WTC11 (cell line): Measurements from ENCODE around the gene STX8. TPM values are rescaled to one million over a fixed set of nuclear protein-coding genes. Genes with fewer than 3 reads are reported as not detected.

Experiments
- ATAC-seq: fragments of 200-7000 bp; cut with Tn5 transposase; 2 replicates; pipeline ENCODE4 v1.10.0; 2021; ENCODE audit warnings: mild to moderate bottlenecking, moderate library complexity
- CTCF ChIA-PET: fragments of 300-600 bp; sonication (Branson Sonifier 250); formaldehyde crosslinking; loops from one replicate; lab custom pipeline; 2021; ENCODE audit warnings: antibody characterized with exemption; lab: Charles Lee
- POLR2A ChIA-PET: fragments of 350-600 bp; sonication (Branson Sonifier 250); formaldehyde crosslinking; loops from one replicate; lab custom pipeline; 2021; ENCODE audit warnings: antibody characterized with exemption; lab: Charles Lee
- DNase-seq: peaks from one replicate; pipeline ENCODE4 v3.0.0; 2021; ENCODE audit warnings: low spot score
- H3K27ac Mint-ChIP-seq: 2 replicates; pipeline ENCODE4 v1.8.0; 2021; ENCODE audit warnings: mixed read lengths
- H3K27me3 Mint-ChIP-seq: 2 replicates; pipeline ENCODE4 v1.8.0; 2021; ENCODE audit warnings: low read depth, mild to moderate bottlenecking, moderate library complexity, mixed read lengths
- H3K36me3 Mint-ChIP-seq: 2 replicates; pipeline ENCODE4 v1.8.0; 2021; ENCODE audit warnings: mixed read lengths
- H3K4me1 Mint-ChIP-seq: 2 replicates; pipeline ENCODE4 v1.8.0; 2022; ENCODE audit warnings: mixed read lengths
- H3K4me3 Mint-ChIP-seq: 2 replicates; pipeline ENCODE4 v1.8.0; 2021; ENCODE audit warnings: mild to moderate bottlenecking, moderate library complexity, mixed read lengths
- H3K9me3 Mint-ChIP-seq: 2 replicates; pipeline ENCODE4 v1.8.0; 2021; ENCODE audit warnings: mixed read lengths
- AFF4 ChIP-seq: sonication (generic); formaldehyde crosslinking; IDR thresholded peaks from 2 replicates; pipeline ENCODE4 v1.8.1; 2023; ENCODE audit warnings: mild to moderate bottlenecking, missing genetic modification reagents, borderline replicate concordance
- CTCF ChIP-seq: fragments of 200-600 bp; IDR thresholded peaks from 2 replicates; pipeline ENCODE4 v1.8.0; 2022; ENCODE audit warnings: antibody characterized with exemption
- ESRRA ChIP-seq: sonication (generic); formaldehyde crosslinking; IDR thresholded peaks from 2 replicates; pipeline ENCODE4 v1.8.1; 2022; ENCODE audit warnings: mild to moderate bottlenecking, missing genetic modification reagents, borderline replicate concordance
- FOXJ3 ChIP-seq: sonication (generic); formaldehyde crosslinking; IDR thresholded peaks from 2 replicates; pipeline ENCODE4 v1.9.0; 2021; ENCODE audit warnings: missing genetic modification reagents, mild to moderate bottlenecking, borderline replicate concordance
- IRF1 ChIP-seq: sonication (generic); formaldehyde crosslinking; IDR thresholded peaks from 2 replicates; pipeline ENCODE4 v1.8.0; 2023; ENCODE audit warnings: missing genetic modification reagents
- JAZF1 ChIP-seq: fragments of 250-450 bp; sonication (Bioruptor Pico); IDR thresholded peaks from 2 replicates; pipeline ENCODE4 v1.9.0; 2021; ENCODE audit warnings: moderate library complexity, mild to moderate bottlenecking, inconsistent platforms
- MYBL2 ChIP-seq: sonication (generic); formaldehyde crosslinking; IDR thresholded peaks from 2 replicates; pipeline ENCODE4 v1.8.1; 2023; ENCODE audit warnings: mild to moderate bottlenecking, moderate library complexity, missing genetic modification reagents
- NFE2L1 ChIP-seq: sonication (generic); formaldehyde crosslinking; IDR thresholded peaks from 2 replicates; pipeline ENCODE4 v1.8.1; 2023; ENCODE audit warnings: missing genetic modification reagents
- PRRX2 ChIP-seq: fragments of 250-450 bp; sonication (Bioruptor Pico); IDR thresholded peaks from 2 replicates; pipeline ENCODE4 v1.8.0; 2021; ENCODE audit warnings: mild to moderate bottlenecking
- SP1 ChIP-seq: sonication (generic); formaldehyde crosslinking; conservative IDR thresholded peaks from 2 replicates; pipeline ENCODE4 v1.8.1; 2022; ENCODE audit warnings: missing genetic modification reagents
- TP53 ChIP-seq: sonication (generic); formaldehyde crosslinking; IDR thresholded peaks from 2 replicates; pipeline ENCODE4 v1.8.1; 2023; ENCODE audit warnings: mild to moderate bottlenecking, missing genetic modification reagents
- ZBTB43 ChIP-seq: sonication (generic); formaldehyde crosslinking; IDR thresholded peaks from 2 replicates; pipeline ENCODE4 v1.8.1; 2023; ENCODE audit warnings: mild to moderate bottlenecking, missing genetic modification reagents
- ZNF317 ChIP-seq: sonication (generic); formaldehyde crosslinking; IDR thresholded peaks from 2 replicates; pipeline ENCODE4 v1.8.1; 2023; ENCODE audit warnings: low read depth, mild to moderate bottlenecking, moderate library complexity, missing genetic modification reagents, borderline replicate concordance
- ZNF416 ChIP-seq: fragments of 250-450 bp; sonication (Bioruptor Pico); IDR thresholded peaks from 2 replicates; pipeline ENCODE4 v1.9.0; 2021; ENCODE audit warnings: mild to moderate bottlenecking, inconsistent platforms
- total RNA-seq: library from RNA; stranded (reverse); gene quantifications from 3 replicates; pipeline ENCODE4 v1.2.3, GENCODE V29; 2021
- TF ChIP-seq, protein P1 (sequence below): fragments of 250-450 bp; sonication (Bioruptor Pico); IDR thresholded peaks from 2 replicates; pipeline ENCODE4 v1.9.0; 2021; ENCODE audit warnings: mild to moderate bottlenecking, borderline replicate concordance
- TF ChIP-seq, protein P2 (sequence below): fragments of 250-450 bp; sonication (Bioruptor Pico); conservative IDR thresholded peaks from 2 replicates; pipeline ENCODE4 v1.9.0; 2021; ENCODE audit warnings: mild to moderate bottlenecking
- TF ChIP-seq, protein P3 (sequence below): sonication (generic); formaldehyde crosslinking; IDR thresholded peaks from 2 replicates; pipeline ENCODE4 v1.8.1; 2023; ENCODE audit warnings: mild to moderate bottlenecking, missing genetic modification reagents, moderate library complexity
- TF ChIP-seq, protein P4 (sequence below): fragments of 250-450 bp; sonication (Bioruptor Pico); IDR thresholded peaks from 2 replicates; pipeline ENCODE4 v2.1.2; 2022; ENCODE audit warnings: mild to moderate bottlenecking, moderate library complexity

The STX8 gene
- total RNA-seq, 1 experiment from 2014 or later = 39.9 TPM

DNA sequence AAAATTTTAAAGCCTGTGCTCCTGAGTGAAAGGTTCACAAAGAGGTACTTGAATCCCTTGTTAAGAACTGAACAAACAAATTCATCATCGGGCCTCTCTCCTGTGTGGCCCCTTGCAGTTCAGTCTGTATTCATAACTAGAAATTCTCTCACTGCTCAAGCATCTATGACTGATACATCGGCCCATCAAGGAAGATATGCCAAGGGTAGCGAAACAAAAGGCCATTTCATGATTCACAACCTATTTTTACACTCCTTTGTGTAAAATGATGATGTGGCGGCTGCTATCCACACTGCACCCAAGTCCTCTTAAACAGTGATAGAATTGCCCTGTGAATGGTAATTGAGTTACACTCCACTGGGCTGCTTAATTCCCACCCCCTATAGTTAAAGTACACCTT lies 204.6 kb downstream of the STX8 start (continued):
- TF ChIP-seq, protein P1, sequence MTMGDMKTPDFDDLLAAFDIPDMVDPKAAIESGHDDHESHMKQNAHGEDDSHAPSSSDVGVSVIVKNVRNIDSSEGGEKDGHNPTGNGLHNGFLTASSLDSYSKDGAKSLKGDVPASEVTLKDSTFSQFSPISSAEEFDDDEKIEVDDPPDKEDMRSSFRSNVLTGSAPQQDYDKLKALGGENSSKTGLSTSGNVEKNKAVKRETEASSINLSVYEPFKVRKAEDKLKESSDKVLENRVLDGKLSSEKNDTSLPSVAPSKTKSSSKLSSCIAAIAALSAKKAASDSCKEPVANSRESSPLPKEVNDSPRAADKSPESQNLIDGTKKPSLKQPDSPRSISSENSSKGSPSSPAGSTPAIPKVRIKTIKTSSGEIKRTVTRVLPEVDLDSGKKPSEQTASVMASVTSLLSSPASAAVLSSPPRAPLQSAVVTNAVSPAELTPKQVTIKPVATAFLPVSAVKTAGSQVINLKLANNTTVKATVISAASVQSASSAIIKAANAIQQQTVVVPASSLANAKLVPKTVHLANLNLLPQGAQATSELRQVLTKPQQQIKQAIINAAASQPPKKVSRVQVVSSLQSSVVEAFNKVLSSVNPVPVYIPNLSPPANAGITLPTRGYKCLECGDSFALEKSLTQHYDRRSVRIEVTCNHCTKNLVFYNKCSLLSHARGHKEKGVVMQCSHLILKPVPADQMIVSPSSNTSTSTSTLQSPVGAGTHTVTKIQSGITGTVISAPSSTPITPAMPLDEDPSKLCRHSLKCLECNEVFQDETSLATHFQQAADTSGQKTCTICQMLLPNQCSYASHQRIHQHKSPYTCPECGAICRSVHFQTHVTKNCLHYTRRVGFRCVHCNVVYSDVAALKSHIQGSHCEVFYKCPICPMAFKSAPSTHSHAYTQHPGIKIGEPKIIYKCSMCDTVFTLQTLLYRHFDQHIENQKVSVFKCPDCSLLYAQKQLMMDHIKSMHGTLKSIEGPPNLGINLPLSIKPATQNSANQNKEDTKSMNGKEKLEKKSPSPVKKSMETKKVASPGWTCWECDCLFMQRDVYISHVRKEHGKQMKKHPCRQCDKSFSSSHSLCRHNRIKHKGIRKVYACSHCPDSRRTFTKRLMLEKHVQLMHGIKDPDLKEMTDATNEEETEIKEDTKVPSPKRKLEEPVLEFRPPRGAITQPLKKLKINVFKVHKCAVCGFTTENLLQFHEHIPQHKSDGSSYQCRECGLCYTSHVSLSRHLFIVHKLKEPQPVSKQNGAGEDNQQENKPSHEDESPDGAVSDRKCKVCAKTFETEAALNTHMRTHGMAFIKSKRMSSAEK (CRISPR knock-in tag) = no peak
- TF ChIP-seq, protein P2, sequence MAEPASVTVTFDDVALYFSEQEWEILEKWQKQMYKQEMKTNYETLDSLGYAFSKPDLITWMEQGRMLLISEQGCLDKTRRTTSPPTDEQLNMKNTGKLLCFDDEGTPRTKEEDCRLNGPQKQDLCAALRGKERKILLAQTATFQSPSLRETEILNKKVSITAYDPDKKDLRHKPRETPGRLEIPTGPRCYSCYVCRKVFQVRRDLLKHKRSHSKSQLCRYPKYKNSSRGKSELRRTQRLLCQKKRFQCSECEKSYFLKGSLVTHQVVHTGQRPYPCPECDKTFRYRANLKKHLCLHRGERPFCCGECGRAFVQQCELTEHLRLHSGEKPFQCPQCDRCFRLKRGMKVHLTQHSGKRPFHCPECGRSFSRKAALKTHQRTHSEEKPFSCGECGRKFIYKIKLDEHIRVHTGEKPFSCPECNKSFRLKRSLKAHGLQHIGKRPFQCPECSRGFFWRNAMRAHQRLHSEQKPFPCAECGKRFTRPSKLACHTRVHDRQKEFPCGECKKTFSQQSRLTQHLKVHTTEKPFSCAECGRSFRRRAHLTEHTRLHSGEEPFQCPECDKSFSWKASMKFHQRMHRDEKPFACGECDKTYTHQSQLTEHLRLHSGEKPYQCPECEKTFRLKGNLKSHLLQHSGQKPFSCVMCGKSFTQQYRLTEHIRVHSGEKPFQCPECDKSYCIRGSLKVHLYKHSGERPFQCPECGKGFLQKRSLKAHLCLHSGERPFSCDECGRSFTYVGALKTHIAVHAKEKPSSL (CRISPR knock-in tag) = no peak
- no peak for TF ChIP-seq FOXJ3 (CRISPR knock-in tag)
- TF ChIP-seq SP1 (CRISPR knock-in tag) = no peak
- no peak for TF ChIP-seq IRF1 (CRISPR knock-in tag)
- no peak for TF ChIP-seq ZNF317 (CRISPR knock-in tag)
- TF ChIP-seq NFE2L1 (CRISPR knock-in tag) = no peak
- TF ChIP-seq JAZF1 (CRISPR knock-in tag) = no peak
- TF ChIP-seq, protein P3, sequence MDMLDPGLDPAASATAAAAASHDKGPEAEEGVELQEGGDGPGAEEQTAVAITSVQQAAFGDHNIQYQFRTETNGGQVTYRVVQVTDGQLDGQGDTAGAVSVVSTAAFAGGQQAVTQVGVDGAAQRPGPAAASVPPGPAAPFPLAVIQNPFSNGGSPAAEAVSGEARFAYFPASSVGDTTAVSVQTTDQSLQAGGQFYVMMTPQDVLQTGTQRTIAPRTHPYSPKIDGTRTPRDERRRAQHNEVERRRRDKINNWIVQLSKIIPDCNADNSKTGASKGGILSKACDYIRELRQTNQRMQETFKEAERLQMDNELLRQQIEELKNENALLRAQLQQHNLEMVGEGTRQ (CRISPR knock-in tag) = no peak
- TF ChIP-seq, protein P4, sequence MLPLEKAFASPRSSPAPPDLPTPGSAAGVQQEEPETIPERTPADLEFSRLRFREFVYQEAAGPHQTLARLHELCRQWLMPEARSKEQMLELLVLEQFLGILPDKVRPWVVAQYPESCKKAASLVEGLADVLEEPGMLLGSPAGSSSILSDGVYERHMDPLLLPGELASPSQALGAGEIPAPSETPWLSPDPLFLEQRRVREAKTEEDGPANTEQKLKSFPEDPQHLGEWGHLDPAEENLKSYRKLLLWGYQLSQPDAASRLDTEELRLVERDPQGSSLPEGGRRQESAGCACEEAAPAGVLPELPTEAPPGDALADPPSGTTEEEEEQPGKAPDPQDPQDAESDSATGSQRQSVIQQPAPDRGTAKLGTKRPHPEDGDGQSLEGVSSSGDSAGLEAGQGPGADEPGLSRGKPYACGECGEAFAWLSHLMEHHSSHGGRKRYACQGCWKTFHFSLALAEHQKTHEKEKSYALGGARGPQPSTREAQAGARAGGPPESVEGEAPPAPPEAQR (CRISPR knock-in tag) = no peak
- no peak for TF ChIP-seq ZNF416 (CRISPR knock-in tag)
- no peak for TF ChIP-seq ZBTB43 (CRISPR knock-in tag)

GRCh38 chr17:9370467-9370866 lies 205.2 kb downstream of the STX8 start:
- Mint-ChIP-seq H3K27ac (peak overlapping the region; percentile 41; the same call in 1 of the 2 replicates), H3K4me1 (peaks cover 27% of the 10 kb centered on the region), H3K27me3 (no peaks in the 10 kb centered on the region), H3K4me3 (no peak overlapping the region), H3K36me3 (no peaks in the 10 kb centered on the region), H3K9me3 (no peaks in the 10 kb centered on the region)
- ChIA-PET CTCF (interaction anchor here (0.5 kb wide), 1 partner anchor 114 kb away, joined by 3 read pairs; no protein-coding TSS in a partner anchor), POLR2A (no interaction called here)
- no peak for DNase-seq
- ATAC-seq = no peak
- TF ChIP-seq PRRX2 (CRISPR knock-in tag) (no peak), TP53 (CRISPR knock-in tag) (no peak), MYBL2 (CRISPR knock-in tag) (no peak), AFF4 (no peak), CTCF (no peak), ESRRA (CRISPR knock-in tag) (no peak)
